Heart right ventricle (tissue), 16 donors: ENCODE measurements around the gene TPD52L1. TPM values are rescaled to one million over a fixed set of nuclear protein-coding genes. Genes with fewer than 3 reads are reported as not detected.
A peak's percentile ranks its signal among the peaks of the same experiment; 100 is the strongest.

Experiments used
- ATAC-seq, 8 donors: fragments of 200-7000 bp; cut with Tn5 transposase; one replicate each; pipeline ENCODE4 v1.9.1; 2020; ENCODE audit warnings: mild to moderate bottlenecking in 8 of 8, moderate library complexity in 8 of 8, moderate number of reproducible peaks in 1 of 8
- DNase-seq, 2 donors: peaks; one replicate each; pipeline ENCODE4 v3.0.0-alpha.2; 2020
- H3K27ac ChIP-seq, 10 donors: fragments of 200-600 bp; sonication (generic) in 2 of 10; one replicate each; pipeline versions ENCODE4 v1.5.0 to v1.8.0; 2020 to 2022; ENCODE audit warnings: mild to moderate bottlenecking in 3 of 10
- H3K27me3 ChIP-seq, 7 donors: fragments of 200-600 bp; one replicate each; pipeline ENCODE4 v1.8.0; 2021 to 2022; ENCODE audit warnings: mild to moderate bottlenecking in 2 of 7
- H3K36me3 ChIP-seq, 9 donors: fragments of 200-600 bp; sonication (generic) in 1 of 9; one replicate each; pipeline versions ENCODE4 v1.5.0 to v1.8.0; 2020 to 2022; ENCODE audit warnings: mild to moderate bottlenecking in 2 of 9
- H3K4me1 ChIP-seq, 9 donors: fragments of 200-600 bp; sonication (generic) in 1 of 9; one replicate each; pipeline versions ENCODE4 v1.5.0 to v1.8.0; 2020 to 2022; ENCODE audit warnings: mild to moderate bottlenecking in 4 of 9
- H3K4me3 ChIP-seq, 10 donors: fragments of 200-600 bp; sonication (generic) in 2 of 10; one replicate each; pipeline versions ENCODE4 v1.5.0 to v1.8.0; 2020 to 2022; ENCODE audit warnings: mild to moderate bottlenecking in 7 of 10, moderate library complexity in 2 of 10
- H3K9me3 ChIP-seq, 11 donors: fragments of 200-600 bp in 10 of 11; sonication (generic) in 2 of 11; one replicate each; pipeline versions ENCODE4 v1.5.0 to v1.8.0; 2013 to 2022; ENCODE audit warnings: mild to moderate bottlenecking in 2 of 11, control low read depth in 1 of 11, moderate library complexity in 1 of 11
- CTCF ChIP-seq, 9 donors: fragments of 200-600 bp; sonication (generic) in 2 of 9; IDR thresholded peaks; one replicate each; pipeline versions ENCODE4 v1.5.0 to v1.8.0; 2021 to 2022; ENCODE audit warnings: antibody characterized with exemption in 9 of 9, mild to moderate bottlenecking in 5 of 9, moderate library complexity in 1 of 9
- WGBS, 2 donors: extraction: QIAGEN DNeasy Blood & Tissue Kit; methylation state at CpG; one replicate each; pipeline ENCODE4 v1.1.7; 2013; ENCODE audit warnings: inconsistent platforms in 1 of 2; 5-methylcytosine and 5-hydroxymethylcytosine counted together
- intact Hi-C, 10 donors: fragments of 100-400 bp; cut with DNase I; formaldehyde crosslinking; loops; one replicate each; pipeline versions ENCODE4 v1.11.1 to v1.14.2; 2022
- polyA plus RNA-seq, 2 donors: library from polyadenylated mRNA; stranded (reverse); fragments of 200-250 nt; gene quantifications; one replicate each; pipeline ENCODE4 v1.2.3, GENCODE V29; 2013
- total RNA-seq, 10 donors: library from RNA; stranded (reverse); fragmentation: NEBNext Ultra II Directional in 3 of 10; extraction: Animal tissue kit (Norgen Biotek cat#: 25700) in 3 of 10; gene quantifications; one replicate each; pipeline versions ENCODE4 v1.2.1 to v1.2.4, GENCODE V29; 2021 to 2023
- donor health status: Arrhythmogenic right ventricular cardiomyopathy.
- donor health status: ischemic (EF 13 %, LVEDD 7.1; RV severe dilation, severe dysfunction).
- donor health status: healthy with polysubstance abuse.
- donor health status: DM: no; HTN: yes; CAD: no.
- donor health status: DM: no; HTN: no; CAD: no.
- donor health status: ischemic (EF 25% LVEDD 6.9; RV normal size, moderate dysfunction).
- donor health status: ischemic (EF 25% LVEDD 5.7; RV mildly dilated, moderate dysfunction).
- donor health status: healthy.
- donor health status: DM: yes; HTN: yes; CAD: no.
- donor health status: Ischemic cardiomyopathy.
- donor health status: ischemic (EF 35%, LVEDD 5.7; RV mildly dilated, moderate dysfunction).
- donor health status: nonischemic (EF 11% LVEDD 7.7; RV severe dilation, severe dysfunction).
- donor health status: DM: yes; HTN: yes; CAD: no.
- donor health status: PGD.
- donor health status: ischemic (EF 29% LVEDD 5.4; RV normal size, mild dysfunction).
- donor health status: nonischemic (EF 23%, LVEDD 6.1; RV moderate dilation, normal function).

The TPD52L1 gene
- total and polyA plus RNA-seq, 12 donors: 21.2 to 97.8 (median 54.1) TPM

GRCh38 chr6:125264476-125264875, 110.9 kb downstream of the TPD52L1 start:
- Histone ChIP-seq H3K36me3 (peaks cover 0 to 24% (median 0%) of the 10 kb centered on the region in 9 donors), H3K4me3 (no peak overlapping the region), H3K27ac (no peak overlapping the region), H3K27me3 (no peaks in the 10 kb centered on the region), H3K4me1 (peaks cover 0 to 11% (median 0%) of the 10 kb centered on the region in 9 donors), H3K9me3 (no peaks in the 10 kb centered on the region)
- 86 to 99% methylated on average over 4 of the region's 4 CpGs for WGBS, 2 donors
- no peak for DNase-seq
- no peak for TF ChIP-seq CTCF (IDR thresholded peaks at IDR 0.05)
- intact Hi-C loops: no loop called here
- ATAC-seq: no peak

- DNase-seq: no peak
- no peak overlapping the region for H3K27ac ChIP-seq
- H3K27me3 ChIP-seq: no peaks in the 10 kb centered on the region
- H3K9me3 ChIP-seq: no peaks in the 10 kb centered on the region
- H3K4me1 ChIP-seq: peaks cover 0 to 8% (median 0%) of the 10 kb centered on the region in 9 donors
- peak in 6 of 8 donors; percentile 33 to 59 (median 45) for ATAC-seq
- peaks cover 0 to 36% (median 17%) of the 10 kb centered on the region in 9 donors for H3K36me3 ChIP-seq
- no peak overlapping the region for H3K4me3 ChIP-seq
- TF ChIP-seq CTCF (IDR thresholded peaks at IDR 0.05): no peak
- intact Hi-C loops: no loop called here
- 87 to 90% methylated on average over 12 of the region's 12 CpGs for WGBS, 2 donors
Measured at GRCh38 chr6:125267806-125268523, 114.4 kb downstream of the TPD52L1 start.

- no peak for TF ChIP-seq CTCF (IDR thresholded peaks at IDR 0.05)
- no peak for ATAC-seq
Measured at GRCh38 chr6:125268765-125269164, 115.2 kb downstream of the TPD52L1 start.

GRCh38 chr6:125269328-125269985, 115.9 kb downstream of the TPD52L1 start:
- DNase-seq (no peak), ATAC-seq (no peak)
- no peak for TF ChIP-seq CTCF (IDR thresholded peaks at IDR 0.05)
- H3K4me1 ChIP-seq: peaks cover 0 to 12% (median under 1%) of the 10 kb centered on the region in 9 donors
- WGBS, 2 donors: 95 to 98% methylated on average over 7 of the region's 7 CpGs
- H3K27ac ChIP-seq: no peak overlapping the region
- intact Hi-C loops: no loop called here
- no peaks in the 10 kb centered on the region for H3K27me3 ChIP-seq
- H3K36me3 ChIP-seq: peaks cover 0 to 35% (median 17%) of the 10 kb centered on the region in 9 donors
- no peaks in the 10 kb centered on the region for H3K9me3 ChIP-seq
- H3K4me3 ChIP-seq: no peak overlapping the region

More at GRCh38 chr6:125268765-125269164, 115.2 kb downstream of the TPD52L1 start:
- Histone ChIP-seq H3K27ac (no peak overlapping the region), H3K36me3 (peaks cover 0 to 37% (median 17%) of the 10 kb centered on the region in 9 donors), H3K4me1 (peaks cover 0 to 7% (median 0%) of the 10 kb centered on the region in 9 donors), H3K9me3 (no peaks in the 10 kb centered on the region), H3K4me3 (no peak overlapping the region), H3K27me3 (no peaks in the 10 kb centered on the region)
- no peak for DNase-seq
- intact Hi-C loops: no loop called here
- 94 to 99% methylated on average over 4 of the region's 4 CpGs for WGBS, 2 donors
